GOT3 (cell line): ENCODE results near the gene NOP53.
"Not testable (repeated sequence)": the region's sequence is repeated elsewhere in the genome, so short reads cannot be mapped to it uniquely, and the experiment has no call there.

Experiments
- DNase-seq: peaks from one replicate; lab custom pipeline; 2025; ENCODE audit warnings: mixed read lengths; lab: John Stamatoyannopoulos, UW

Gene NOP53

DNA sequence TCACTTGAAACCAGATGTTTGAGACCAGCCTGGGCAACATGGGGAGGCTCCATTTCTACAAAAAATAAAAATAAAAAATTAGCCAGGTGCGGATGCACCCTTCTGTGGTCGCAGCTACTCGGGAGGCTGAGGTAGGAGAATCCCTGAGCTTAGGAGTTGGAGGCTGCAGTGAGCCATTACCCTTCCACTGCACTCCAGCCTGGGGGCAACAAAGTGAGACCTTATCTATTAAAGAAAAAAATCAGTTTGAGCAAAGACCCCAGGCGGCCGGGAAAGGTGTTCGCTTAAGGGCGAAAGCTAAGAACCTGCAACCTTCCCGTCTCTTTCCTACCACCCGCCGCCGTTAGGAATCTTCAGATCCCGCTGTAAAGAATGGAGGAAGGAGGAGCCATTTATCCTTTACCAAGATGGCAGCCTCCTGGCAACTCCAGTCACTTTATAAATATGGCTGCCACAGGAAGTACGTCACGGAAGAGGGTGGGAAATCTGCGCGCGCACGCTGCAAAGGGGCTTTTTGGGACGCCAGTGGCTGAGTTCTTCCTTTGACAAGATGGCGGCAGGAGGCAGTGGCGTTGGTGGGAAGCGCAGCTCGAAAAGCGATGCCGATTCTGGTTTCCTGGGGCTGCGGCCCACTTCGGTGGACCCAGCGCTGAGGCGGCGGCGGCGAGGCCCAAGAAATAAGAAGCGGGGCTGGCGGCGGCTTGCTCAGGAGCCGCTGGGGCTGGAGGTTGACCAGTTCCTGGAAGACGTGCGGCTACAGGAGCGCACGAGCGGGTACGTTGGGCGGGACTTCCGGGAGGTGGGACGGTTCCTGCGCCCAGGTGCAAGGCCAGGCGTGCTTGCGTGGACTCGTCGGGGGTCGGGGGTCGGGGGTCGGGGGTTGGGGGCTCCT lies at the start of gene NOP53:
Gene NOP53, plus strand, starts transcription at position 537 of the 892 bp plus-strand sequence. Its CDS starts 14 bp downstream, at position 551.
- peak; percentile 85 for DNase-seq

GRCh38 chr19:47696635-47697034 lies 48.7 kb upstream of the NOP53 start:
- DNase-seq = no peak

DNA sequence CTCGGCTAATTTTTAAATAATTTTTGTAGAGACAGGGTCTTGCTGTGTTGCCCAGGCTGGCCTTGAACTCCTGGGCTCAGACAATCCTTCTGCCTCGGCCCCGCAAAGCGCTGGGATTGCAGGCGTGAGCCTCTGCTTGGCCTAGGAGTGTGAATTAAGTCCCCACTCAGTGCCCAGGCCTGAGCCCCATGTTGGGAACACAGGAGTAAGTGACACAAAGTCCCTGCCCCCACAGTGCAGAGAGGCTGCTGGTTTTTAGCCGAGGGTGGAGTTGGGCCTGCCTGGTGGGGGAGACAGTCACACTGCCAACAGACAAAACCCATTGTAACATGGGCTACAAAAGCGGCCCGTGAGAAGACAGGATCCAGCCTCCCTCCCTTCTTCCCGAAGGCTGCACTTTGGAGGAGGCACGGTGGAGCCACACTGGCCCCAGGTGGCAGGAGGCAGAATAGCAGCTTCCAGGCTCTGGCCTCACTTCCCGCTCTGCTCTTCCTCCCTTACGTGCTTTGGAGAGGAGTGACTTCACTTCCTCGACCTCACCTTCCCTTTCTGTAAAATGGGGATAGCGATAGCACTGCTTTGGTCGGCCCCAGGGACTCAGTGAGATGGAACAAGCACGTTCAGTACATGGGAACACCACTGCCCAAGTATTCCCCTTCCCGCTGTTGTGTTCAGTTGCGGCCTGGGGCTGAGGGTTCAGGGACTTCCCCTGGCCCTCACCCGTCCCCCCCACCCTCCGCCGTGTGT lies 47.3 kb upstream of the NOP53 start:
- DNase-seq = peak; percentile 41

DNA sequence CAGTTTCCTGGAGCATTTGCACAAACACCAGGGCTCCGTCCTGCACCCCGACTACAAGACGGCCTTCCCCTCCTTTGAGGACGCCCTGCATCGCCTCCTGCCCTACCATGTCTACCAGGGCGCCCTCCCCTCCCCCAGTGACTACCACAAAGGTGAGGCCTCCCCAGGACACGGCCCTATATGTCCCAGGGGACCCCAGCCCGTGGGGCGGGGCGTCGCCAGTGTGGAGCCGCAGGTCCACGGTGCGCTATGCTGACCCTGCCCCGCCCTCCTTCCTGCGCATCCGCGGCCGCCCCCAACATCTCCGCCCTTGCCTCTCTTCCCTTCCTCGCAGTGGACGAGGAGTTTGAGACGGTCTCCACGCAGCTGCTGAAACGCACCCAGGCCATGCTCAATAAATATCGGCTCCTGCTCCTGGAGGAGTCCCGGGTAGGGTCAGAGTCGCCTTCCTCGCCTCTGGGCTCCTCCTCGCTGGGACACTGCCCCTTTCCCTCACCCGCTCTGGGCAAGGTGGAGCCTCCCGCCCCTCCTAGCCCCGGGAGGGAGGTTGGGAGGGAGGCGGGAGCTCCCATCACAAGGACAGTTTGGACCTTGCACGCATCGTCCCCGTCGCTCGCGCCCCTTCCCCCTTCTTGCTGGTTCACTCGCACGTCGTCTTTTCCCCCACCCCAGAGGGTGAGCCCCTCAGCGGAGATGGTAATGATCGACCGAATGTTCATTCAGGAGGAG lies 46.6 kb upstream of the NOP53 start:
- DNase-seq = no peak

GRCh38 chr19:47699360-47699917 lies 45.9 kb upstream of the NOP53 start:
- DNase-seq = no peak

GRCh38 chr19:47700934-47701716 lies 44.2 kb upstream of the NOP53 start:
- DNase-seq = no peak

- no peak for DNase-seq
Observed at GRCh38 chr19:47701717-47702552, 43.4 kb upstream of the NOP53 start.

GRCh38 chr19:47702671-47703070 lies 42.7 kb upstream of the NOP53 start:
- DNase-seq = no peak

- no peak for DNase-seq
Observed at GRCh38 chr19:47703301-47703700, 42.0 kb upstream of the NOP53 start.

DNA sequence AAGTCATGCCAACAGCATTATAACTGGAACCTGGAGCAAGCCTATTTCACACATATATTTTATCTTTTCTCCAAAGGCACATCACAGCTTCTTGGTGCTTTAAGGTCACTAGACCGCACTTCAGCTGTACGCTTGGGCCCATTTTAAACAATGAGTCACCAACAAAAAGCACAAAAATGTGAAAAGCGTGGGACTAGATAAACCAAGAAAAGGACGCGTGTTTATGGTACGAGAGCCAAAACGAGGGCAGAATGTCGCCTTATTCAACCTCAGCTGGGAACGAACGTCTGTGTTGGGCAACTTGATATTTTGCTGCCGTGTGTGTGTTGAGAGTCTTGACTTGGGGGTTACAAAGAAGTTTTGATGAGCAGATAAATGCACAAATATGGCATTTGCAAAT lies 41.3 kb upstream of the NOP53 start:
- no peak for DNase-seq

DNA sequence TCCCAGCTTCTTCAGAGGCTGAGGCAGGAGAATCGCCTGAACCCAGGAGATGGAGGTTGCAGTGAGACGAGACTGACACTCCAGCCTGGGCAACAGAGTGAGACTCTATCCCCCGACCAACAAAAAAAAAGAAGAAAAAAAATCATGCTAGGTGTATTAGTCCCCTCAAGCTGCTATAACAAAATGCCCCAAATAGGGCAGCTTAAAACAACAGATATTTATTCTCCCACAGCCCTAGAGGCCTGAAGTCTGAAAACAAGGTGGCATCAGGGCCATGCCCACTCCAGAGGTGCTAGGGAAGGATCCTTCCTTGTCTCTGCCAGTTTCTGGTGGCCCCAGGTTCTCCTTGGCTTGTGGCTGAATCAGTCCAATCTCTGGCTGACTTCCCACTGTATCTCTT lies 40.7 kb upstream of the NOP53 start:
- no peak for DNase-seq

DNA sequence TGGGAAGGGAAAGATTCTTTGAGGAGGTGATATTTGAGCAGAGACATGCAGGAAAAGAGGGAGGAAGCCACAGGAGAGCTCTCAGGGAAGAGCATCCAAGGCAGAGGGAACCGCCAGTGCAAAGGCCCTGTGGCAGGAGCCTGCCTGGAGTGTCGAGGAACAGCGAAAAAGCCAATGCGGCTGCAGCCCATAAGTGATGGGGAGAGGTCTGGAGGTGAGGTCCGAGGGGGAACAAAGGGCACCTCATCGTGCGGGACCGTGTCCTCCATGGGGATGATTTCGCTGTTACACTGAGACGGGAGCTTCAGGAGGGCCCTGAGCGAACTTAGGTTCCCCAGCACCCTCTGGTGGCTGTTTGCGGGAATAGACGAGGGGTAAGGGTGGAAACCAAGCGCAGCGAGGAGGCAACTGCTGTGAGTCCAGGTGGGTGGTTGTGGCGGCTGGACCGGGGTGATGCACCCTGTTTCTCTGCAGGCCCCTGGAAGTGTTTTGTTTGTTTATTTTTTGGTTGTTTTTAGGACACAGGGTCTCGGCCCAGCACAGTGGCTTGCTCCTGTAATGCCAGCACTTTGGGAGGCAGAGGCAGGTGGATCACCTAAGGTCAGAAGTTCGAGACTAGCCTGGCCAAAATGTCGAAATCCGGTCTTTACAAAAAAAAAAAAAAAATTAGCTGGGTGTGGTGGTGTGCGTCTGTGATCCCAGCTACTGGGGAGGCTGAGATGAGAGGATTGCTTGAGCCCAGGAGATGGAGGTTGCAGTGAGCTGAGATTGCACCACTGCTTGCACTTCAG lies 38.0 kb upstream of the NOP53 start:
- no peak for DNase-seq

DNA sequence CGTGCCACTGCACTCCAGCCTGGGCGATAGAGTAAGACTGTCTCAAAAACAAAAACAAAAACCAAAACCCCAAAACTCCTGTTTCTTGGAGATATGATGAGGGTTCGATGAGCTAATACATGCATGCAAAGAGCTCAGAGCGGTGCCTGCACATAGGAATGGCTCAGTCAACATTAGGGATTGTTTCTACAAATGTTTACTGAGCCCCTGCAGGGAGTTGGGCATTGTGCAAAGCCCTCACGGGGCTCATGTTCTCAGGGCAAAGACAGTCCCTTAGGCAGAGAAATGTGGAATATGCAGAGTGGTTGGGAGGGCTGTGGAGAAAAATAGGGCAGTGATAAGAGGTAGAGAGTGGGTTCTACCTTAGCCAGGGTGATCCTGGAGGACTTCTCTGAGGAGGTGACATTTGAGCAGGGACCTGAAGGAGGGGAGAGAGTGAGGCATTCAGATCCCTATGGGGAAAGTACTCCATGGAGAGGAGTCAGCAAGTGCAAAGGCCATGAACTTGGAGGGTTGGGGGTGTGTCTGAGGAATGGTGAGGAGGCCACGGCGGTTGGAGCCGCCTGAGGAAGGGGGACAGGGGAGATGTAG lies 33.6 kb upstream of the NOP53 start:
- no peak for DNase-seq

GRCh38 chr19:47713046-47714021 lies 32.0 kb upstream of the NOP53 start, which contains the start of gene EHD2:
Gene EHD2, plus strand, starts transcription at chr19:47713422. Its CDS starts 3,191 bp downstream, at chr19:47716613.
- DNase-seq = peak; percentile 56

DNA sequence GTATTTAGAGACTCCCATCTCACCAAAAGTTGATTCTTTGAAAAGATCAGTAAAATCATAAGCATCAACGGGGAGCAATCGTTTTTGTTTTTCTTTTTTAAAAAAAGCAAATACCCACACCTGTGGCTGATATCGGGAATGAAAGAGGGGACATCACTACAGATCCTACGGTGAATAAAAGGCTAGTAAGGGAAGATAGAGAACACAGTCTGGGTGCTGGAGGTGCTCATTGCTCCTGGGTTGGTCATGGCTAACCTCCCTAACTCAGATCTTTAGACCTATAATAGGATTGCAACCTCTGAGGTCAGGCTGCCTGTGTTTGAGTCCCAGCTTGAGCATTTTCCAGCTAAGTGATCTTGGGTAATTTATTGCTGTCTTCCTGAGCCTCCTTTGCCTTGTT lies 31.0 kb upstream of the NOP53 start:
- no peak for DNase-seq

GRCh38 chr19:47714855-47715254 lies 30.5 kb upstream of the NOP53 start:
- DNase-seq = not testable (repeated sequence)

GRCh38 chr19:47716270-47716937 lies 28.9 kb upstream of the NOP53 start:
- no peak for DNase-seq
